Measurements from ENCODE around the gene ISX.

DNA sequence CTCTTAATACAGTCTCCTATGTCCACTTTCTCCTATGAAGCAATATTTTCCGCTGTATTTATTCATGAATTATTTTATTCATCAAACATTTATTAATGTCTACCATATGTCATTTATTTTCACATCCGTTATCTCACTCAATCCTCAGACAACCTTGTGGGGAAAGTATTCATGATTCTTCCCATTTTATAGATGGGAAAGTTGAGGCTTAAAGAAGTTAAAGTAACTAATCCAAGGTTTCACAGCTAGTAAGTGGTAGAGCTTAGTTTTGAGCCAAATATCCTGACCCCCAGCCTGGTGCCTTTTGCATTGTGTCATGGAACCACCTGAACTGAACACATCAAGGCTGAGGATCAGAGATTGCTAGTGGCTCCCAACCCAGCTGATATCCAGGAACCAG, 66.6 kb downstream of the ISX start:
- TF ChIP-seq POLR2A (IDR thresholded peaks at IDR 0.05; ENCODE audit: low read depth, low read length): no peak
- TF ChIP-seq POLR2AphosphoS5 (IDR thresholded peaks at IDR 0.05; ENCODE audit: low read depth, low read length): no peak
- TF ChIP-seq TAF1 (IDR thresholded peaks at IDR 0.05; ENCODE audit: low read depth, low read length): no peak
